Stimulated activated CD8-positive, alpha-beta memory T cell treated with anti-CD3 and anti-CD28 coated beads, Interleukin-2, amount 100 ng/mL, for 48 hours (primary cell): Measurements from ENCODE around the gene CGNL1.
A peak's percentile ranks its signal among the peaks of the same experiment; 100 is the strongest.

Experiments used
- DNase-seq, 2 donors: peaks; one replicate each; pipeline ENCODE4 v3.0.0-alpha.2; 2020; ENCODE audit warnings: low read depth in 2 of 2

CGNL1 gene

GRCh38 chr15:57375827-57376695 is at the start of gene CGNL1:
CGNL1 (plus strand) TSS chr15:57376505; CDS start chr15:57438000, 61,495 bp downstream.
- no peak for DNase-seq

GRCh38 chr15:57327985-57328471 is 48.3 kb upstream of the CGNL1 start:
- DNase-seq, result no peak

- DNase-seq, result no peak
Observed at GRCh38 chr15:57328479-57328878, 47.8 kb upstream of the CGNL1 start.

GRCh38 chr15:57328897-57329296 is 47.4 kb upstream of the CGNL1 start:
- DNase-seq, result no peak

GRCh38 chr15:57329582-57330367 is 46.5 kb upstream of the CGNL1 start:
- no peak for DNase-seq

- no peak for DNase-seq
Observed at GRCh38 chr15:57330619-57331340, 45.5 kb upstream of the CGNL1 start.

GRCh38 chr15:57332326-57332725 is 44.0 kb upstream of the CGNL1 start:
- DNase-seq, result no peak

GRCh38 chr15:57333487-57333886 is 42.8 kb upstream of the CGNL1 start:
- no peak for DNase-seq

- no peak for DNase-seq
Observed at GRCh38 chr15:57334257-57334656, 42.0 kb upstream of the CGNL1 start.

GRCh38 chr15:57335293-57335715 is 41.0 kb upstream of the CGNL1 start:
- no peak for DNase-seq

GRCh38 chr15:57335719-57336118 is 40.6 kb upstream of the CGNL1 start:
- no peak for DNase-seq

- DNase-seq, result no peak
Observed at GRCh38 chr15:57337868-57338411, 38.4 kb upstream of the CGNL1 start.

- no peak for DNase-seq
Observed at GRCh38 chr15:57339321-57339720, 37.0 kb upstream of the CGNL1 start.

GRCh38 chr15:57340682-57341259 is 35.5 kb upstream of the CGNL1 start:
- peak in 1 of 2 donors; percentile 4 for DNase-seq

- DNase-seq, result no peak
Observed at GRCh38 chr15:57343048-57343447, 33.3 kb upstream of the CGNL1 start.

- no peak for DNase-seq
Observed at GRCh38 chr15:57343498-57343897, 32.8 kb upstream of the CGNL1 start.

GRCh38 chr15:57344282-57344681 is 32.0 kb upstream of the CGNL1 start:
- no peak for DNase-seq

GRCh38 chr15:57345584-57345983 is 30.7 kb upstream of the CGNL1 start:
- no peak for DNase-seq

GRCh38 chr15:57348081-57348480 is 28.2 kb upstream of the CGNL1 start:
- no peak for DNase-seq

GRCh38 chr15:57352535-57353316 is 23.6 kb upstream of the CGNL1 start:
- no peak for DNase-seq
